Keratinocyte (primary cell): ENCODE data around the gene P2RX2. TPM values are rescaled to one million over a fixed set of nuclear protein-coding genes. Genes with fewer than 3 reads are reported as not detected.

Experiments
- DNase-seq: peaks from one replicate; pipeline ENCODE4 v3.0.0-alpha.2; 2011; ENCODE audit warnings: low read depth, missing footprints, low spot score
- FAIRE-seq: peaks from 2 replicates; lab custom pipeline; 2011; peaks lifted over from hg19 to GRCh38; lab: Jason Lieb, UNC
- H2AFZ ChIP-seq: 2 replicates; pipeline ENCODE4 v1.6.0; 2012; ENCODE audit warnings: low read length, control low read depth, inconsistent platforms; ENCODE audit not compliant: control insufficient read depth
- H3K27ac ChIP-seq: 2 replicates; pipeline ENCODE4 v1.5.1; 2011; ENCODE audit warnings: low read length; ENCODE audit not compliant: control insufficient read depth, insufficient read depth
- H3K27me3 ChIP-seq: 3 replicates; pipeline ENCODE4 v1.6.0; 2011; ENCODE audit warnings: low read length; ENCODE audit not compliant: control insufficient read depth, insufficient read depth; ENCODE audit errors: extremely low read depth
- H3K36me3 ChIP-seq, 2 experiments: 2 replicates in 1 of 2; 3 replicates in 1 of 2; pipeline ENCODE4 v1.5.1; 2011; ENCODE audit warnings: low read length in 2 of 2, mild to moderate bottlenecking in 1 of 2; ENCODE audit not compliant: control insufficient read depth in 2 of 2, insufficient read depth in 2 of 2; ENCODE audit errors: extremely low read depth in 1 of 2
- H3K4me1 ChIP-seq: 3 replicates; pipeline ENCODE4 v1.5.1; 2011; ENCODE audit warnings: low read length; ENCODE audit not compliant: control insufficient read depth, insufficient read depth; ENCODE audit errors: extremely low read depth
- H3K4me2 ChIP-seq: 3 replicates; pipeline ENCODE4 v1.6.0; 2011; ENCODE audit warnings: low read depth, low read length; ENCODE audit not compliant: control insufficient read depth, insufficient read depth; ENCODE audit errors: extremely low read depth
- H3K4me3 ChIP-seq, 3 experiments: fragments of 200-600 bp in 1 of 3; sonication (generic) in 1 of 3; 2 replicates in 2 of 3; 3 replicates in 1 of 3; pipeline ENCODE4 v1.5.1; 2011 to 2016; ENCODE audit warnings: low read length in 3 of 3, mild to moderate bottlenecking in 3 of 3, control low read depth in 2 of 3, inconsistent platforms in 1 of 3, low read depth in 1 of 3, mixed read lengths in 1 of 3, mixed run types in 1 of 3, moderate library complexity in 1 of 3; ENCODE audit not compliant: control insufficient read depth in 2 of 3, insufficient read depth in 2 of 3; ENCODE audit errors: extremely low read depth in 1 of 3
- H3K79me2 ChIP-seq: 2 replicates; pipeline ENCODE4 v1.6.0; 2012; ENCODE audit warnings: low read length; ENCODE audit not compliant: control insufficient read depth, insufficient read depth
- H3K9ac ChIP-seq: 3 replicates; pipeline ENCODE4 v1.6.0; 2011; ENCODE audit warnings: low read length; ENCODE audit not compliant: control insufficient read depth, insufficient read depth; ENCODE audit errors: extremely low read depth
- H3K9me1 ChIP-seq: 3 replicates; pipeline ENCODE4 v1.6.0; 2011; ENCODE audit warnings: low read length; ENCODE audit not compliant: control insufficient read depth, insufficient read depth; ENCODE audit errors: extremely low read depth
- H3K9me3 ChIP-seq: 2 replicates; pipeline ENCODE4 v1.5.1; 2012; ENCODE audit warnings: low read depth, low read length; ENCODE audit not compliant: control insufficient read depth
- H4K20me1 ChIP-seq: 3 replicates; pipeline ENCODE4 v1.6.0; 2011; ENCODE audit warnings: low read length; ENCODE audit not compliant: control insufficient read depth, insufficient read depth; ENCODE audit errors: extremely low read depth
- CTCF ChIP-seq, 3 experiments: IDR thresholded peaks in 1 of 3; conservative IDR thresholded peaks in 1 of 3; optimal IDR thresholded peaks in 1 of 3; 2 replicates in 2 of 3; 3 replicates in 1 of 3; pipeline versions ENCODE3 to v1.5.1; 2011; ENCODE audit warnings: low read length in 3 of 3, mild to moderate bottlenecking in 3 of 3, moderate library complexity in 2 of 3, control low read depth in 1 of 3, inconsistent platforms in 1 of 3; ENCODE audit not compliant: insufficient read depth in 2 of 3; ENCODE audit errors: extremely low read depth in 1 of 3
- EZH2 ChIP-seq: IDR thresholded peaks from one replicate; pipeline ENCODE4 v1.6.1; 2012; ENCODE audit warnings: inconsistent platforms, mild to moderate bottlenecking, low read length, moderate library complexity
- dilution Hi-C: fragments of 300-500 bp; cut with MboI; formaldehyde crosslinking; loops from one replicate; pipeline ENCODE4 v1.7.0; 2020; ENCODE audit warnings: low sequenced_read_pairs; ENCODE audit not compliant: extremely low pct_ligation_motif_present
- polyA plus RNA-seq, 5 experiments: library from polyadenylated mRNA; depleted of rRNA in 3 of 5; stranded (reverse) in 3 of 5; stranded (forward) in 1 of 5; unstranded in 1 of 5; fragments of >200 nt; gene quantifications; 1 replicate in 1 of 5; 2 replicates in 3 of 5; 3 replicates in 1 of 5; pipeline versions ENCODE4 v1.2.1 to v1.2.3, GENCODE V29; 2011 to 2012; ENCODE audit warnings: missing spikeins in 2 of 5, low read depth in 1 of 5, low replicate concordance in 1 of 5

P2RX2 gene
- polyA plus RNA-seq, 1 donor (not counting 4 experiments of a cell fraction or from before 2014, with no cell fraction given), result not detected

GRCh38 chr12:132653567-132654290 is 35.2 kb downstream of the P2RX2 start:
- no peaks in the 10 kb centered on the region for H3K27me3 ChIP-seq
- H3K9me3 ChIP-seq, result no peaks in the 10 kb centered on the region
- H2AFZ ChIP-seq, result no peak overlapping the region
- H3K4me1 ChIP-seq, result no peaks in the 10 kb centered on the region
- FAIRE-seq (no peak), DNase-seq (no peak)
- no peak for TF ChIP-seq EZH2
- no peak for TF ChIP-seq CTCF (optimal IDR thresholded peaks at IDR 0.05 in 1 of 3, IDR thresholded peaks at IDR 0.05 in 1 of 3, conservative IDR thresholded peaks at IDR 0.05 in 1 of 3; ENCODE audit: extremely low read depth in 1 of 3, insufficient read depth in 2 of 3, low read length in 3 of 3)
- no peak overlapping the region for H3K4me2 ChIP-seq
- no peak overlapping the region for H3K4me3 ChIP-seq
- peaks cover 11 to 20% of the 10 kb centered on the region in 2 experiments for H3K36me3 ChIP-seq
- H3K9ac ChIP-seq, result no peak overlapping the region
- no peak overlapping the region for H3K27ac ChIP-seq
- dilution Hi-C loops, result no loop called here
- no peaks in the 10 kb centered on the region for H3K9me1 ChIP-seq
- no peaks in the 10 kb centered on the region for H4K20me1 ChIP-seq
- H3K79me2 ChIP-seq, result no peaks in the 10 kb centered on the region

GRCh38 chr12:132657004-132657727 is 38.6 kb downstream of the P2RX2 start:
- H4K20me1 ChIP-seq, result no peaks in the 10 kb centered on the region
- no peaks in the 10 kb centered on the region for H3K9me3 ChIP-seq
- H3K79me2 ChIP-seq, result no peaks in the 10 kb centered on the region
- no peak overlapping the region for H3K4me3 ChIP-seq
- no peak overlapping the region for H3K27ac ChIP-seq
- peak in 1 of 3 experiments; percentile 30 for TF ChIP-seq CTCF (optimal IDR thresholded peaks at IDR 0.05 in 1 of 3, IDR thresholded peaks at IDR 0.05 in 1 of 3, conservative IDR thresholded peaks at IDR 0.05 in 1 of 3; ENCODE audit: extremely low read depth in 1 of 3, insufficient read depth in 2 of 3, low read length in 3 of 3)
- no peak for TF ChIP-seq EZH2
- DNase-seq, result no peak
- no peak overlapping the region for H3K9ac ChIP-seq
- no peak overlapping the region for H2AFZ ChIP-seq
- no peaks in the 10 kb centered on the region for H3K9me1 ChIP-seq
- peaks cover 26 to 33% of the 10 kb centered on the region in 2 experiments for H3K36me3 ChIP-seq
- H3K4me2 ChIP-seq, result no peak overlapping the region
- H3K27me3 ChIP-seq, result no peaks in the 10 kb centered on the region
- FAIRE-seq, result no peak
- H3K4me1 ChIP-seq, result no peaks in the 10 kb centered on the region
- dilution Hi-C loops, result no loop called here
